Neural cell (in vitro differentiated cells): ENCODE data around the gene ANP32E. TPM values are rescaled to one million over a fixed set of nuclear protein-coding genes. Genes with fewer than 3 reads are reported as not detected.
A peak's percentile ranks its signal among the peaks of the same experiment; 100 is the strongest.
"Not testable (repeated sequence)": the region's sequence is repeated elsewhere in the genome, so short reads cannot be mapped to it uniquely, and the experiment has no call there.

ENCODE experiments used
- H2AFZ ChIP-seq: fragments of 200-600, 300-800 bp; sonication (generic), shearing (Covaris generic); 2 replicates; pipeline ENCODE4 v1.6.0; 2014; ENCODE audit warnings: low read depth, mild to moderate bottlenecking, antibody characterized with exemption, low read length, moderate library complexity
- H3F3A ChIP-seq: fragments of 200-600 bp; shearing (Covaris generic); 2 replicates; pipeline ENCODE4 v1.6.1; 2016; ENCODE audit warnings: mild to moderate bottlenecking, moderate library complexity, mixed read lengths, antibody characterized with exemption, low read length; ENCODE audit not compliant: insufficient read depth, poor library complexity, severe bottlenecking
- H3K27ac ChIP-seq: fragments of 200-600, 300-800 bp; sonication (generic), shearing (Covaris generic); 2 replicates; pipeline ENCODE4 v1.5.1; 2014; ENCODE audit warnings: mild to moderate bottlenecking, low read length, moderate library complexity
- H3K27me3 ChIP-seq: fragments of 300-800, 200-600 bp; sonication (generic), shearing (Covaris generic); 2 replicates; pipeline ENCODE4 v1.6.0; 2014; ENCODE audit warnings: mild to moderate bottlenecking, low read depth, low read length, moderate library complexity; ENCODE audit not compliant: insufficient read depth
- H3K36me3 ChIP-seq: fragments of 300-800, 200-600 bp; sonication (generic), shearing (Covaris generic); 2 replicates; pipeline ENCODE4 v1.5.1; 2014; ENCODE audit warnings: mild to moderate bottlenecking, antibody characterized with exemption, low read length, moderate library complexity; ENCODE audit not compliant: insufficient read depth
- H3K4me2 ChIP-seq: fragments of 300-800, 200-600 bp; sonication (generic), shearing (Covaris generic); 2 replicates; pipeline ENCODE4 v1.6.0; 2014; ENCODE audit warnings: mild to moderate bottlenecking, low read length
- H3K4me3 ChIP-seq: fragments of 300-800, 200-600 bp; sonication (generic), shearing (Covaris generic); 2 replicates; pipeline ENCODE4 v1.5.1; 2014; ENCODE audit warnings: mild to moderate bottlenecking, low read length, moderate library complexity
- H3K79me2 ChIP-seq: fragments of 200-600 bp; shearing (Covaris generic); replicated peaks from 2 replicates; pipeline ENCODE4 v1.6.0; 2014; ENCODE audit warnings: mild to moderate bottlenecking, low read length, moderate library complexity; ENCODE audit not compliant: insufficient read depth
- H3K9ac ChIP-seq: fragments of 300-800, 200-600 bp; sonication (generic), shearing (Covaris generic); 2 replicates; pipeline ENCODE4 v1.6.1; 2016; ENCODE audit warnings: mild to moderate bottlenecking, low read length, mixed read lengths
- H3K9me2 ChIP-seq: fragments of 200-600 bp; shearing (Covaris generic); 2 replicates; pipeline ENCODE4 v1.6.1; 2016; ENCODE audit warnings: mild to moderate bottlenecking, low read length, mixed read lengths; ENCODE audit not compliant: insufficient read depth
- H3K9me3 ChIP-seq: fragments of 200-600, 300-800 bp; sonication (generic), shearing (Covaris generic); 2 replicates; pipeline ENCODE4 v1.6.1; 2016; ENCODE audit warnings: mild to moderate bottlenecking, mixed run types, low read length, moderate library complexity, mixed read lengths
- H4K20me1 ChIP-seq: fragments of 200-600 bp; shearing (Covaris generic); 2 replicates; pipeline ENCODE4 v1.6.1; 2016; ENCODE audit warnings: mild to moderate bottlenecking, mixed run types; ENCODE audit not compliant: insufficient read depth
- EP300 ChIP-seq: fragments of 450-650 bp; conservative IDR thresholded peaks from 2 replicates; pipeline ENCODE4 v1.6.1; 2014; ENCODE audit warnings: antibody characterized with exemption, mild to moderate bottlenecking, moderate library complexity; ENCODE audit not compliant: poor library complexity, severe bottlenecking
- EZH2 ChIP-seq: fragments of 200-600, 300-800 bp; shearing (Covaris generic), sonication (generic); IDR thresholded peaks from 2 replicates; pipeline ENCODE4 v1.6.1; 2014; ENCODE audit warnings: antibody characterized with exemption, low read length, borderline replicate concordance, mild to moderate bottlenecking; ENCODE audit not compliant: insufficient read depth, poor library complexity, severe bottlenecking
- MXI1 ChIP-seq: fragments of 450-650 bp; conservative IDR thresholded peaks from 2 replicates; pipeline ENCODE4 v1.6.1; 2014; ENCODE audit warnings: antibody characterized with exemption, mild to moderate bottlenecking; ENCODE audit not compliant: poor library complexity, severe bottlenecking
- POLR2AphosphoS5 ChIP-seq: IDR thresholded peaks from 2 replicates; pipeline ENCODE4 v1.6.1; 2012
- RAD21 ChIP-seq: fragments of 450-650 bp; conservative IDR thresholded peaks from 2 replicates; pipeline ENCODE4 v1.6.1; 2014; ENCODE audit warnings: antibody characterized with exemption, mild to moderate bottlenecking, moderate library complexity
- SMC3 ChIP-seq: fragments of 450-650 bp; conservative IDR thresholded peaks from 2 replicates; pipeline ENCODE4 v1.6.1; 2014; ENCODE audit warnings: antibody characterized with exemption, mild to moderate bottlenecking, moderate library complexity; ENCODE audit not compliant: poor library complexity
- TAF1 ChIP-seq: IDR thresholded peaks from 2 replicates; pipeline ENCODE4 v1.6.1; 2012; ENCODE audit warnings: low read depth
- polyA plus RNA-seq: library from polyadenylated mRNA; depleted of rRNA; stranded (reverse); fragments of >200 nt; gene quantifications from 2 replicates; pipeline ENCODE4 v1.2.3, GENCODE V29; 2014
- TF ChIP-seq, protein P1 (sequence below): fragments of 450-650 bp; IDR thresholded peaks from 2 replicates; pipeline ENCODE4 v1.5.1; 2014; ENCODE audit warnings: antibody characterized with exemption, mild to moderate bottlenecking, moderate library complexity; ENCODE audit not compliant: poor library complexity, severe bottlenecking
- TF ChIP-seq, protein P2 (sequence below): IDR thresholded peaks from 2 replicates; pipeline ENCODE4 v1.6.1; 2012; ENCODE audit warnings: borderline replicate concordance

ANP32E gene
- polyA plus RNA-seq, 1 donor from 2014 or later: 17.9 TPM

DNA sequence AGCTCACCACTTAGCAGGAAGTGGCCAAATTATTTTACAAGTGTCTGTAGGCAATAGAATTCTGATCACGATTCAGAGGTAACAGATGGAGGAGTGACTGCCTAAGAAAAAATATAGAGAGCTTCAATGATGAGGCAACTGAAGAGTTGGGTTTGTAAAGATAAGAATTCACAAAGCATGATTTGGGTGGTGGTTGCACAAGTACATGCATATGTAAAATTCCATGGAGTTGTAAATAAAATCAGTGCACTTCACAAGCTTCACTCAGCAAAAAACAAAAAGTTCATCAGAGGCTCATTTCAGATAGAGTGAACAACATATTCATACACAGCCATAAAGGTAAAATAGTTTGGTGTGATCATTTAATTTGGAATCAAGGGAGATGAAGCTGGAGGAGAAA lies 10.9 kb downstream of the ANP32E start:
- Histone ChIP-seq H3K4me3 (no peak overlapping the region), H4K20me1 (no peaks in the 10 kb centered on the region), H3F3A (no peaks in the 10 kb centered on the region), H3K4me2 (no peak overlapping the region), H3K9me2 (no peaks in the 10 kb centered on the region), H3K9ac (no peak overlapping the region), H3K9me3 (no peaks in the 10 kb centered on the region), H2AFZ (no peak overlapping the region), H3K36me3 (no peaks in the 10 kb centered on the region), H3K79me2 (no peaks in the 10 kb centered on the region), H3K27ac (no peak overlapping the region), H3K27me3 (no peaks in the 10 kb centered on the region)
- TF ChIP-seq, protein P1, sequence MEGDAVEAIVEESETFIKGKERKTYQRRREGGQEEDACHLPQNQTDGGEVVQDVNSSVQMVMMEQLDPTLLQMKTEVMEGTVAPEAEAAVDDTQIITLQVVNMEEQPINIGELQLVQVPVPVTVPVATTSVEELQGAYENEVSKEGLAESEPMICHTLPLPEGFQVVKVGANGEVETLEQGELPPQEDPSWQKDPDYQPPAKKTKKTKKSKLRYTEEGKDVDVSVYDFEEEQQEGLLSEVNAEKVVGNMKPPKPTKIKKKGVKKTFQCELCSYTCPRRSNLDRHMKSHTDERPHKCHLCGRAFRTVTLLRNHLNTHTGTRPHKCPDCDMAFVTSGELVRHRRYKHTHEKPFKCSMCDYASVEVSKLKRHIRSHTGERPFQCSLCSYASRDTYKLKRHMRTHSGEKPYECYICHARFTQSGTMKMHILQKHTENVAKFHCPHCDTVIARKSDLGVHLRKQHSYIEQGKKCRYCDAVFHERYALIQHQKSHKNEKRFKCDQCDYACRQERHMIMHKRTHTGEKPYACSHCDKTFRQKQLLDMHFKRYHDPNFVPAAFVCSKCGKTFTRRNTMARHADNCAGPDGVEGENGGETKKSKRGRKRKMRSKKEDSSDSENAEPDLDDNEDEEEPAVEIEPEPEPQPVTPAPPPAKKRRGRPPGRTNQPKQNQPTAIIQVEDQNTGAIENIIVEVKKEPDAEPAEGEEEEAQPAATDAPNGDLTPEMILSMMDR: no peak
- no peak for TF ChIP-seq RAD21
- no peak for TF ChIP-seq SMC3
- no peak for TF ChIP-seq EP300
- no peak for TF ChIP-seq POLR2AphosphoS5
- no peak for TF ChIP-seq EZH2
- TF ChIP-seq MXI1: no peak
- TF ChIP-seq, protein P2, sequence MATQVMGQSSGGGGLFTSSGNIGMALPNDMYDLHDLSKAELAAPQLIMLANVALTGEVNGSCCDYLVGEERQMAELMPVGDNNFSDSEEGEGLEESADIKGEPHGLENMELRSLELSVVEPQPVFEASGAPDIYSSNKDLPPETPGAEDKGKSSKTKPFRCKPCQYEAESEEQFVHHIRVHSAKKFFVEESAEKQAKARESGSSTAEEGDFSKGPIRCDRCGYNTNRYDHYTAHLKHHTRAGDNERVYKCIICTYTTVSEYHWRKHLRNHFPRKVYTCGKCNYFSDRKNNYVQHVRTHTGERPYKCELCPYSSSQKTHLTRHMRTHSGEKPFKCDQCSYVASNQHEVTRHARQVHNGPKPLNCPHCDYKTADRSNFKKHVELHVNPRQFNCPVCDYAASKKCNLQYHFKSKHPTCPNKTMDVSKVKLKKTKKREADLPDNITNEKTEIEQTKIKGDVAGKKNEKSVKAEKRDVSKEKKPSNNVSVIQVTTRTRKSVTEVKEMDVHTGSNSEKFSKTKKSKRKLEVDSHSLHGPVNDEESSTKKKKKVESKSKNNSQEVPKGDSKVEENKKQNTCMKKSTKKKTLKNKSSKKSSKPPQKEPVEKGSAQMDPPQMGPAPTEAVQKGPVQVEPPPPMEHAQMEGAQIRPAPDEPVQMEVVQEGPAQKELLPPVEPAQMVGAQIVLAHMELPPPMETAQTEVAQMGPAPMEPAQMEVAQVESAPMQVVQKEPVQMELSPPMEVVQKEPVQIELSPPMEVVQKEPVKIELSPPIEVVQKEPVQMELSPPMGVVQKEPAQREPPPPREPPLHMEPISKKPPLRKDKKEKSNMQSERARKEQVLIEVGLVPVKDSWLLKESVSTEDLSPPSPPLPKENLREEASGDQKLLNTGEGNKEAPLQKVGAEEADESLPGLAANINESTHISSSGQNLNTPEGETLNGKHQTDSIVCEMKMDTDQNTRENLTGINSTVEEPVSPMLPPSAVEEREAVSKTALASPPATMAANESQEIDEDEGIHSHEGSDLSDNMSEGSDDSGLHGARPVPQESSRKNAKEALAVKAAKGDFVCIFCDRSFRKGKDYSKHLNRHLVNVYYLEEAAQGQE: no peak
- no peak for TF ChIP-seq TAF1

DNA sequence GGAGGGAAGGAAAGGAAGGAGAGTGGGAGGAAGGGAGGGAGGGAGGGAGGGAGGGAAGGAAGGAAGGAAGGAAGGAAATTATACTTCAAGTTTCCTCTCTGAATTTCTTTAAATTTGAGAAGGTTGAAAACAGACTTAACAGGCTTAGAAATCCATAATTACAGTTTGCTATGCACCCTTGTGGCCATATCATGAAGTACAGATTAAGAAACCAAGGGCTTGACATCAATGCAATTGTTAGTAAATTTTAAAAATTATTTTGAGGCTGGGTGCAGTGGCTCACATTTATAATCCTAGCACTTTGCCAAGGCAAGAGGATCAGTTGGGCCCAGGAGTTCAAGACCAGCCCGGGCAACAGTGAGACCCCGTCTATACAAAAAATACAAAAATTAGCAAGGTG lies 14.4 kb downstream of the ANP32E start:
- no peak for TF ChIP-seq TAF1
- TF ChIP-seq SMC3: peak; percentile 48
- TF ChIP-seq RAD21: peak; percentile 33
- TF ChIP-seq EZH2: no peak
- TF ChIP-seq, protein P1: peak; percentile 58
- TF ChIP-seq EP300: no peak
- no peak for TF ChIP-seq POLR2AphosphoS5
- TF ChIP-seq, protein P2: no peak
- no peak for TF ChIP-seq MXI1
- Histone ChIP-seq H3K9me2 (no peaks in the 10 kb centered on the region), H3K36me3 (no peaks in the 10 kb centered on the region)

DNA sequence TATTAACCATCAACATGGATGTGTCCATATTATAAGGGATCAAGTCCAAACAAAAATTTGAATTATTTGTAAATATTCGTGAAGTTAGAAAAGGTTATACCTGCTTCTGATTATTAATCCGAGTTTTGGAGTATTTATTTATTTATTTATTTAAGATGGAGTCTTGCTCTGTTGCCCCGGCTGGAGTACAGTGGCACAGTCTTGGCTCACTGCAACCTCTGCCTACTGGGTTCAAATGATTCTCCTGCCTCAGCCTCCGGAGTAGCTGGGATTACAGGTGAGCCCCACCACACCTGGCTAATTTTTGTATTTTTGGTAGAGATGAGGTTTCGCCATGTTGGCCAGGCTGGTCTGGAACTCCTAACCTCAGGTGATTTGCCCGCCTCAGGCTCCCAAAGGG lies 20.1 kb downstream of the ANP32E start:
- H3K9me3 ChIP-seq, H3K9ac ChIP-seq, H3K9me2 ChIP-seq, H3K36me3 ChIP-seq, H2AFZ ChIP-seq, H3F3A ChIP-seq, H4K20me1 ChIP-seq, H3K27ac ChIP-seq, H3K4me3 ChIP-seq, H3K4me2 ChIP-seq, H3K79me2 ChIP-seq, H3K27me3 ChIP-seq: not testable (repeated sequence)

More for the DNA sequence above, 14.4 kb downstream of the ANP32E start:
- Histone ChIP-seq H4K20me1 (no peaks in the 10 kb centered on the region), H3K9ac (no peak overlapping the region), H3K27ac (no peak overlapping the region), H3K4me3 (no peak overlapping the region), H3K27me3 (no peaks in the 10 kb centered on the region), H3K4me2 (no peak overlapping the region), H3K79me2 (no peaks in the 10 kb centered on the region), H3K9me3 (no peaks in the 10 kb centered on the region), H3F3A (no peaks in the 10 kb centered on the region), H2AFZ (no peak overlapping the region)
